ENCODE measurements around the gene ZNF263. TPM values are rescaled to one million over a fixed set of nuclear protein-coding genes. Genes with fewer than 3 reads are reported as not detected.

ZNF263 gene
- total RNA-seq, 4 donors from 2014 or later = 44.6 to 62.2 (median 60.6) TPM

DNA sequence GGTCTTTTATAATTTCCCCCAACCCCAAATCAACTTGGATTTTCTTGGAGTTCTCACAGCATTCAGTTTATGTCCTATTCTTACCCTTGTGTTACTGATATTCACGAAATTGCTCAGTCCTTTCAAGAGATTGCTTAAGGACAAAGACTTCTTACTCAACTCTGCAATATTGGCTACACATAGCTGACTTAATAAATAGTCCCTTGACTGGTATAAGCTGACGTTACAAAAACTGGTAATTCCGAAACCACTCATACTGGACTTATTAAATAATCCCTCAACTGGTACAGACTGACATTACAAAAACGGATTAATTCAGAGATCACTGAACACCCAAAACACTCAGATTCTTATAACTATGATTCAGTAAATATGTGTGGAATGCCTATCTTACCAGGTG lies 21.1 kb downstream of the ZNF263 start:
- no peak overlapping the region for H3K27ac ChIP-seq
- no peaks in the 10 kb centered on the region for H3K27me3 ChIP-seq
- H3K4me3 ChIP-seq (replicated peaks in 1 of 3) = peak overlapping the region in 2 of 3 donors; percentile 59 to 66
- intact Hi-C loops (cut with DNase I) = no loop called here
- peaks cover 9 to 12% of the 10 kb centered on the region in 2 donors for H3K4me1 ChIP-seq
- no peaks in the 10 kb centered on the region for H3K9me3 ChIP-seq
- peaks cover 14 to 16% of the 10 kb centered on the region in 2 donors for H3K36me3 ChIP-seq
- WGBS, 2 donors = 66 to 77% methylated on average over 4 of the region's 4 CpGs
- TF ChIP-seq, protein P1, sequence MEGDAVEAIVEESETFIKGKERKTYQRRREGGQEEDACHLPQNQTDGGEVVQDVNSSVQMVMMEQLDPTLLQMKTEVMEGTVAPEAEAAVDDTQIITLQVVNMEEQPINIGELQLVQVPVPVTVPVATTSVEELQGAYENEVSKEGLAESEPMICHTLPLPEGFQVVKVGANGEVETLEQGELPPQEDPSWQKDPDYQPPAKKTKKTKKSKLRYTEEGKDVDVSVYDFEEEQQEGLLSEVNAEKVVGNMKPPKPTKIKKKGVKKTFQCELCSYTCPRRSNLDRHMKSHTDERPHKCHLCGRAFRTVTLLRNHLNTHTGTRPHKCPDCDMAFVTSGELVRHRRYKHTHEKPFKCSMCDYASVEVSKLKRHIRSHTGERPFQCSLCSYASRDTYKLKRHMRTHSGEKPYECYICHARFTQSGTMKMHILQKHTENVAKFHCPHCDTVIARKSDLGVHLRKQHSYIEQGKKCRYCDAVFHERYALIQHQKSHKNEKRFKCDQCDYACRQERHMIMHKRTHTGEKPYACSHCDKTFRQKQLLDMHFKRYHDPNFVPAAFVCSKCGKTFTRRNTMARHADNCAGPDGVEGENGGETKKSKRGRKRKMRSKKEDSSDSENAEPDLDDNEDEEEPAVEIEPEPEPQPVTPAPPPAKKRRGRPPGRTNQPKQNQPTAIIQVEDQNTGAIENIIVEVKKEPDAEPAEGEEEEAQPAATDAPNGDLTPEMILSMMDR (IDR thresholded peaks at IDR 0.05) = no peak
- no peak for TF ChIP-seq POLR2A (IDR thresholded peaks at IDR 0.05)
- no peak for DNase-seq

DNA sequence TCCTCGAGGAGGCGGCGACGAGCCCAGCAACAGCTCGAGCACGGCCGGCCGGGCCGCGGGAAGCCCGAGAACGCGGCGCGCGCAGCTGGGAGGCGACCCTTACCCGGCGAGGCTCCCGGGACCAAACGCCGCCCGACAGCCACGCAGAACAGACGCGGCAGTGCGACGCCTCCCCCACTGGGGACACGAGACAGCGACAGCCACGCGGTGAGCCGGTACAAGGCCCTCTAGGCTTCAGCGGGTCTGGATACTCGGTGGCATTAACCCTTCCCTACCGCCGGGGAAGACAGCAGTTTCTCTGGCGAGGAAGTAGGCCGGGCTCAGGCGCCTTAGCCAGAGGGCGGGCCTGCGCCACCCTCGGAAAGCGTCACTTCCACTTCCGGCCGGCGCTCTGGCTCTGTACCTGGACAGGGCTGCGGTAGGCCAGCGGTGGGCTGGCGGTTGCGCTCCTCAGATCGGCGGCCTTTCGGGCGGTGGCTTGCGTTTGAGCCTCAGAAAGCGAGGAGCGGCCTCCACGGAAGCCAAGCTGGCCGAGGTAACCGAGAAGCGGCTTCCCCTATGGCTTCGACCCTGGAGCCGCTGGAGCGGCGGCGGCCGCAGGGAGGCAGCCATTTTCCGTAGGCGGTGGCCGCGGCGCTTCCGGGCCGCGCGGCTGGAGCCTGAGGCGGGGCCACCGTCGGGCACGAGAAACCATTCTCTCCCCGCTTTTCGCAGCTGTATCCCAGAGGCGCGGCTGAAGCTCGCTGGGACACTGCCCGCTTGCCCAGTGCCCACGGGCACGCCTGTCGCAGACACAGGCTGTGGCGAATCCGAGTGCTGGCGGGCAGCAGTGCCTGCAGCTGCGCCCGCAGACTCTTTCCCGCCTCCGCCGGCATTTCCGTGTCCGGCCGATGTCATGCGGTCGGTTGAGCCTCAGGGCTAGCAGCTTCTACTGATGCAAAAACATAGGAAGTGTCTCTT lies 22.1 kb downstream of the ZNF263 start, which contains the start of the genes TIGD7 and ZNF75A:
TSS of gene TIGD7 (minus strand) at position 322 of the 960 bp plus-strand sequence. CDS start 4,816 bp downstream, outside the sequence.
TSS of gene ZNF75A (plus strand) at position 389 of the 960 bp plus-strand sequence. CDS start 2,932 bp downstream, outside the sequence.
- TF ChIP-seq POLR2A (IDR thresholded peaks at IDR 0.05) = peak in 1 of 2 donors; percentile 90
- TF ChIP-seq, protein P1 (IDR thresholded peaks at IDR 0.05) = peak in 2 of 6 experiments; percentile 1 to 20
- peaks cover 9 to 12% of the 10 kb centered on the region in 2 donors for H3K4me1 ChIP-seq
- intact Hi-C loops (cut with DNase I) = no loop called here
- no peaks in the 10 kb centered on the region for H3K27me3 ChIP-seq
- peaks cover 12 to 18% of the 10 kb centered on the region in 2 donors for H3K36me3 ChIP-seq
- H3K27ac ChIP-seq = peak within 1 kb of the TSS; percentile 60 to 87 (median 82)
- peak; percentile 87 to 90 for DNase-seq
- WGBS, 2 donors = 0 to 6% methylated on average over 24 to 64 of the region's 103 CpGs
- no peaks in the 10 kb centered on the region for H3K9me3 ChIP-seq
- H3K4me3 ChIP-seq (replicated peaks in 1 of 3) = peak within 1 kb of the TSS; percentile 43 to 66 (median 59)

DNA sequence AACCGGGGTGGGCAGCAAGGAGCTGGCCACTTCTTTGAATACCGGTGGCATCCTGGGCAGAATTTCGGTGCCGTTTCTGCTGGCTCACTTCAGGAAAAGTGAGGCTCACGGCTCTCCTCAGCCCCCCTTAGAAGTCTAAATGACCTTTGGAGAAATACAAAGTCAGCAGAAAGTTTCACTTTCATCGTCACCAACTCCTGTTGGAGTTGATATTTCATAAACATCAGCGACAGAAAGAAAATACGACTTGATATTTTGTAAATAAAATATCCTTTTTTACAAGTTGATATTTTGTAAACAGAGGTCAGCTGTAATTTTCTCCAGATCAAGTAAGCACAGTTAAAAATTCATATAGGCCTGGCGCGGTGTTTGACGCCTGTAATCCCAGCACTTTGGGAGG lies 22.8 kb downstream of the ZNF263 start:
- 55 to 61% methylated on average over 11 of the region's 11 CpGs for WGBS, 2 donors

DNA sequence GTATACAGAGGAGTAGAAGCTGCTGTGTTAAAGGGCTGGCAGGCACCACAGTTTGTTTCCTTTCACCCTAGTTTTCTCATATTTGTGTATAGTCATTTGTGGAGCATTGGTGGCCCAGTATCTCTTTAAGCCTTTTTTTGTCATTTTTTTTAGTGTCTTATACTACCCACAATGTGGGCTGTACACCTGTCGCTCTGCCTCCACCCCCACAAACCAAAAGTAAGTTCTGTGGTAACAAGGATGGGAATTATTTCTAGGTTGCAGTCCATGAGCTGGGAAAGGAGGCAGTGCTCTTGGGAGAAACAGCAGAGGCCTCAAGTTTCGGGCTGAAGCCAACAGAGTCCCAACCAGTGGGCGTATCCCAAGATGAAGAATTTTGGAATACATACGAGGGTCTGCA lies 28.2 kb downstream of the ZNF263 start:
- peaks cover 34 to 50% of the 10 kb centered on the region in 2 donors for H3K36me3 ChIP-seq
- intact Hi-C loops (cut with DNase I) = no loop called here
- no peak for TF ChIP-seq POLR2A (IDR thresholded peaks at IDR 0.05)
- TF ChIP-seq, protein P1 (IDR thresholded peaks at IDR 0.05) = no peak

More for the DNA sequence above, 22.8 kb downstream of the ZNF263 start:
- Histone ChIP-seq H3K27ac (peak overlapping the region in 1 of 3 donors; percentile 60), H3K9me3 (no peaks in the 10 kb centered on the region), H3K36me3 (peaks cover 12 to 18% of the 10 kb centered on the region in 2 donors), H3K4me1 (peaks cover 9 to 12% of the 10 kb centered on the region in 2 donors), H3K4me3 (replicated peaks in 1 of 3) (peak overlapping the region; percentile 43 to 66 (median 59)), H3K27me3 (no peaks in the 10 kb centered on the region)
- intact Hi-C loops (cut with DNase I) = no loop called here
- no peak for DNase-seq
- TF ChIP-seq, protein P1 (IDR thresholded peaks at IDR 0.05) = no peak
- no peak for TF ChIP-seq POLR2A (IDR thresholded peaks at IDR 0.05)

More for the DNA sequence above, 28.2 kb downstream of the ZNF263 start:
- Histone ChIP-seq H3K27ac (no peak overlapping the region), H3K9me3 (no peaks in the 10 kb centered on the region), H3K4me3 (replicated peaks in 1 of 3) (no peak overlapping the region), H3K4me1 (peaks cover 2 to 5% of the 10 kb centered on the region in 2 donors), H3K27me3 (no peaks in the 10 kb centered on the region)
- DNase-seq = no peak
- 94 to 95% methylated on average over 4 of the region's 4 CpGs for WGBS, 2 donors

All from thyroid gland (tissue), 4 donors.